GM19193 (cell line): ENCODE measurements around the gene TECPR1.

Experiments used
- POLR2A ChIP-seq: IDR thresholded peaks from 4 replicates; pipeline ENCODE4 v1.6.1; 2011; ENCODE audit not compliant: insufficient read depth, insufficient read length; ENCODE audit errors: extremely low read depth

TECPR1 gene

GRCh38 chr7:98238976-98239375 is 13.1 kb downstream of the TECPR1 start:
- no peak for TF ChIP-seq POLR2A

GRCh38 chr7:98238076-98238475 is 14.0 kb downstream of the TECPR1 start:
- no peak for TF ChIP-seq POLR2A

- no peak for TF ChIP-seq POLR2A
Measured at GRCh38 chr7:98236355-98237185, 15.5 kb downstream of the TECPR1 start.

- no peak for TF ChIP-seq POLR2A
Measured at GRCh38 chr7:98235901-98236300, 16.1 kb downstream of the TECPR1 start.

GRCh38 chr7:98234429-98235147 is 17.4 kb downstream of the TECPR1 start:
- no peak for TF ChIP-seq POLR2A

- TF ChIP-seq POLR2A: no peak
Measured at GRCh38 chr7:98233219-98234070, 18.6 kb downstream of the TECPR1 start.

- TF ChIP-seq POLR2A: no peak
Measured at GRCh38 chr7:98232799-98233198, 19.2 kb downstream of the TECPR1 start.

DNA sequence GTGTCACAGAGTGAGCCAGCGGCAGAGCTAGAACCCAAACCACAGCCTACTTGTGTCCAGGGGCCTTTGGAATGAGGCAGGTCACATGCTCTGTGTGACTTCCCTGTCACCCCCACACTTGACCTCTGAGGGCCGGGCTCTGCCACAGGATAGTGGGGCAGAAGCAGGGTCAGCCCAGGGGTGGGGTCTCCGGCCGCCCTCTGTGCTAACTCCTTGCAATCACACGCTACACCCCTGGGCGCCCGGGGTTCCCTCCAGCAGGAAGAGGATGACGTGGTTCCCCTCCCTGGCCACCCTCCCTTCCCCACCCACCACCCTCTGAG is 19.8 kb downstream of the TECPR1 start:
- TF ChIP-seq POLR2A: no peak

DNA sequence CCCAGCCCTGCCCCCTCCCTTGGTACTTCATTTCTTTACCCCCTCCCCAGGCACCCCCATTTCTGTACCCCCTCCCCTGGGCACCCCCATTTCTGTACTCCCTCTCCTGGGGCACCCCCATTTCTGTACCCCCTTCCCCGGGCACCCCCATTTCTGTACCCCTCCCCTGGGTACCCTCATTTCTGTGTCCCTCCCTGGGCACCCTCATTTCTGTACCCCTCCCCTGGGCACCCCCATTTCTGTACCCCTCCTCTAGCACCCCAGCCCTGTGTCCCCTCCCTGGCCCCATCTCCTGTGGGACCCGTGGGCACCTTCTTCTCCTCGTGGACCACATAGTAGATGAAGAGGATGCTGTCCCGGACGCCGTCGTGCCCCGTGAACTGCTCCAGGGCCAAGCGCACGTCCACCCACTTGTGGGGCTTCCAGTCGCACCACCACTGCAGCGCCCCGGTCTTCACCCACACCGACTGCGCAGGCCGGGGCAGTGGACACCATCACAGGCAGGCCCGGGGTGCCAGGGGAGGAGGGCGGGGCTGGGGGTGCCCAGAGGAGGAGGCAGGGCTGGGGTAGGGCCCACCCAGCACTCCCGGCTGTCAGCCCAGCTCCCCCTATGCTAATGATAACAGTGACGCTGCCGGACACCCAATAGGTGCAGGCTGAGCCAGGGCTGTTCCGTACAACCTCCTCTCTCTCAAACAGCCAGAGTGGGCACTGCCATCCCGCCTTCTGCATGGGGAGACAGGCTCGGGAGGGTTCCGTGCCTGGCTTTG is 20.4 kb downstream of the TECPR1 start:
- no peak for TF ChIP-seq POLR2A

DNA sequence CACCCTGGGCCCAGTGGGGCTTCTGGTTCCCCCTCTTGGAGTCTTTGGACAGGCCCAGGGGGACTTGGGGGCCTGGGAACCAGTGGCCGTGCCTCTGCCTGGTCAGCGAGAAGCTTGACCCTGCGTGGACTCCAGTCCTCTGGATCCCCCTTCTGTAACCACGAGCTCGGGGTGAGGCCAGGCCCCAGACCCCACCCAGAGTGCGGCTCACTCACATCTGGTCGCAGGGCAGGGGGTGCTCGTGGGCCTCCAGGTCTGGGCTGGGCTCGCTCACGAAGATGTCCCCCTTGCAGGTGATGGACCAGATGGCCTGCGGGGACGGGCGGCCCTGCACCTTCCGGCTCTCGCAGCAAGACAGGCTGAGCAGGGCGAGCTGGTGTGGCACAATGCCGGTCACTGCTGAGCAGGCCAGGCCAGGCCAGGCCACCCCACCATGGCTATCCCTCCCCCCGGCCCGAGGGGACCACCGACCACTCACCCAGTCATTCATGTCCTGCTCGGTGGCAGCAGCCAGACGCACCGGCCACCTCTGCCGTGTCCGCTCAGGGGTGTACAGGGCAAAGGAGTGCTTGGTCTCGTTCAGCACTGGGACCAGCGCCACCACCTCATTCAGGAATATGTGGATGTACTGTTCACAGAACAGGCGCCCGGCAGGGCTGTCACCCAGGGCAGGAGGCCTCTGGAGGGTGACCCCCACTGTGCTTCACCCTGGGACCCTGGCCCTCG is 21.1 kb downstream of the TECPR1 start:
- TF ChIP-seq POLR2A: no peak

DNA sequence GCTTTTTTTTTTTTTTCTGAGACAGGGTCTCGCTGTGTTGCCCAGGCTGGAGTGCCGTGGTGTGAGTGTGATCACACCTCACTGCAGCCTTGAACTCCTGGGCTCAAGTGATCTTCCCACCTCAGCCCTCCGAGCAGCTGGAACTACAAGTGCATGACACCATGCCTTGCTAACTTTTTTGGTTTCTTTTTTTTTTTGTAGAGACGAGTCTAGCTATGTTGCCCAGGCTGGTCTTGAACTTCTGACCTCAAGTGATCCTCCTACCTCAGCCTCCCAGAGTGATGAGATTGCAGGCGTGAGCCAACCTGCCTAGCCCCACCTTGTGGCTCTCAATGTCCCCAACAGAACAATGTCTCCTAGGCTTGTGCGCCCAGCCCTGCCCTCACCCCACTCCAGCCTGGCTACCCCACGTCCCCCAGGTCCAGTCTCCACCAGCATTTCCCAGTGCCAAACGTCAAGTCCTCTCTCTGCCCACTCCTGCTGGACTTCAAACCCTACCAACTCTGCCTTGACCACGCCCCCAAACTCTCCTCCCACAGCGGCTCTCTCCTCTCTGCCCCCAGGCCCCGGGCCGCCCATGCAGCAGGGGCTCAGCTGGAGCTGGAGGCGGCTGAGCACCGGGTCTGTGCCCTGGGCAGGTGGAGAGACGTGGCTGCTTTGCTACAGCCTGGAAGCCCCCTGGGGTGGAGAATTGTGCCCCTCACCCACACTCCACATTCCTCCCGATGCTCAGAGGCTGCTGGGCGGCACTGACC is 21.9 kb downstream of the TECPR1 start:
- TF ChIP-seq POLR2A: no peak

DNA sequence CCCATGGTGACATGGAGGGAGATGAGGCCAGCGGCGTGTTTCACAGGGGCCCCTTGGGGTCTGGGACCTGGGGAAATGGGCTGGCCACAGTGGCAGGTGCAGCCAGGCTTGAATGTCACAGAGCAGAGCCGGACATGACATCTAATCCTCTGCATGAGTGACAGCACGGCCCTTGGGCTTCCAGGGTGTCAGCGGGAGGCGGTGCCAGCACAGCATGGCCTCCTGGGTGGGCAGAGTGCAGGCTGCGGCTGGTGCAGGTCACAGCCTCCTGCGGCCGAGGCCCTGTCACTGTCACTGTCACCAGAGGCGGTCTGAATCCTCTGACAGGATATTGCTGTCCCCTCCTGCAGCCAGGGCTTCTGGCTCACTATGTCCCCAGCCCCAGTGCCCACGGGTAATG is 22.6 kb downstream of the TECPR1 start:
- no peak for TF ChIP-seq POLR2A

- no peak for TF ChIP-seq POLR2A
Measured at GRCh38 chr7:98228801-98229200, 23.2 kb downstream of the TECPR1 start.

DNA sequence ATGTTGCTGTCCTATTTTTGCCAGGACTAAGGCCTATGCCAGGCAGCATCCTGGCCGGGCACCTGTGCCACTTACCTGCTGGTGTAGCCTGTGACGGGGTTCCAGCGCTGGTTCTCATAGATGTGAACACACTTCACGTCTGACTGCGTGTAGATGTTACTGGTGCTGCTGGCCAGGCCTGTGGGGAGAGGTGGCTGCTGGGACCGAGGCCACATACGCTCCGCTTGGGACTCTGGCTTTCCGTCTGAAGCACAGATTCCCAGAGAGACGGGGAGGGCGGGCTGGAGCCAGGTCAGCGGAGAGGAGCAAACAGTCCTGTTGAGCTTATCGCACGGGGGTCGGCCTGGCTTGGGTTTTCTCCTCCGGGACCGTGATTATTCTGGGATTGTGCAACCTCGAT is 24.1 kb downstream of the TECPR1 start:
- no peak for TF ChIP-seq POLR2A
